ENCODE results near the gene KIT.

DNA sequence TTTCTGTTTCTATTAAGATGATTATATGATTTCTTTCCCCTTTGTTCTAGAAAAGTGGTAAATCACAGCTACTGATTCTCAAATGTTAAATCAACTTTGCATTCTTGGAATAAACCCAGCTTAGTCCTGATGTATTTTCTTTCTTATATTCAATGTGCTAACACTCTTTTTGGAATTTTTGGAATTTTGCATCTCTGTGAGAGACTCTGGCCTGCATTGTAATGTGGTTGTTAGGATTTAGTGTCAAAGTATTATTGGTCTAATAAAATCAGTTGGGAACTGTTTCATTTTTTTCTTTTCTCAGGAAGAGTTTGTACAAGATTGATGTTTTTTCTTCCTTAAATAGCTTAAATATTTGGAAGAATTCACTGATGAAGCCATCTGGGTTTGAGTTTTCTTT lies 109.6 kb downstream of the KIT start:
- TF ChIP-seq, protein P1, sequence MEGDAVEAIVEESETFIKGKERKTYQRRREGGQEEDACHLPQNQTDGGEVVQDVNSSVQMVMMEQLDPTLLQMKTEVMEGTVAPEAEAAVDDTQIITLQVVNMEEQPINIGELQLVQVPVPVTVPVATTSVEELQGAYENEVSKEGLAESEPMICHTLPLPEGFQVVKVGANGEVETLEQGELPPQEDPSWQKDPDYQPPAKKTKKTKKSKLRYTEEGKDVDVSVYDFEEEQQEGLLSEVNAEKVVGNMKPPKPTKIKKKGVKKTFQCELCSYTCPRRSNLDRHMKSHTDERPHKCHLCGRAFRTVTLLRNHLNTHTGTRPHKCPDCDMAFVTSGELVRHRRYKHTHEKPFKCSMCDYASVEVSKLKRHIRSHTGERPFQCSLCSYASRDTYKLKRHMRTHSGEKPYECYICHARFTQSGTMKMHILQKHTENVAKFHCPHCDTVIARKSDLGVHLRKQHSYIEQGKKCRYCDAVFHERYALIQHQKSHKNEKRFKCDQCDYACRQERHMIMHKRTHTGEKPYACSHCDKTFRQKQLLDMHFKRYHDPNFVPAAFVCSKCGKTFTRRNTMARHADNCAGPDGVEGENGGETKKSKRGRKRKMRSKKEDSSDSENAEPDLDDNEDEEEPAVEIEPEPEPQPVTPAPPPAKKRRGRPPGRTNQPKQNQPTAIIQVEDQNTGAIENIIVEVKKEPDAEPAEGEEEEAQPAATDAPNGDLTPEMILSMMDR (conservative IDR thresholded peaks at IDR 0.05; ENCODE audit: low read depth, low read length): no peak
- no peak for TF ChIP-seq RFX5 (IDR thresholded peaks at IDR 0.05; ENCODE audit: low read depth, low read length)
- TF ChIP-seq CEBPB (IDR thresholded peaks at IDR 0.05; ENCODE audit: low read depth, low read length): no peak
- TF ChIP-seq BHLHE40 (IDR thresholded peaks at IDR 0.05; ENCODE audit: low read depth, low read length): no peak
- TF ChIP-seq MXI1 (IDR thresholded peaks at IDR 0.05; ENCODE audit: borderline replicate concordance, low read depth, low read length): no peak
- TF ChIP-seq POLR2A (IDR thresholded peaks at IDR 0.05; ENCODE audit: low read depth, low read length): no peak
- TF ChIP-seq, protein P2, sequence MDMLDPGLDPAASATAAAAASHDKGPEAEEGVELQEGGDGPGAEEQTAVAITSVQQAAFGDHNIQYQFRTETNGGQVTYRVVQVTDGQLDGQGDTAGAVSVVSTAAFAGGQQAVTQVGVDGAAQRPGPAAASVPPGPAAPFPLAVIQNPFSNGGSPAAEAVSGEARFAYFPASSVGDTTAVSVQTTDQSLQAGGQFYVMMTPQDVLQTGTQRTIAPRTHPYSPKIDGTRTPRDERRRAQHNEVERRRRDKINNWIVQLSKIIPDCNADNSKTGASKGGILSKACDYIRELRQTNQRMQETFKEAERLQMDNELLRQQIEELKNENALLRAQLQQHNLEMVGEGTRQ (IDR thresholded peaks at IDR 0.05; ENCODE audit: low read depth, low read length): no peak
- TF ChIP-seq RCOR1 (IDR thresholded peaks at IDR 0.05; ENCODE audit: insufficient replicate concordance, low read length): no peak
- no peak for TF ChIP-seq FOS (IDR thresholded peaks at IDR 0.05; ENCODE audit: low read depth, low read length)

Data from IMR-90 (cell line).